HG03196 (cell line): Measurements from ENCODE around the gene STRBP.

Experiments used
- ATAC-seq: cut with Tn5 transposase; IDR thresholded peaks from one replicate; pipeline ENCODE4 v1.9.1; 2021; ENCODE audit not compliant: unreplicated experiment

Gene STRBP

DNA sequence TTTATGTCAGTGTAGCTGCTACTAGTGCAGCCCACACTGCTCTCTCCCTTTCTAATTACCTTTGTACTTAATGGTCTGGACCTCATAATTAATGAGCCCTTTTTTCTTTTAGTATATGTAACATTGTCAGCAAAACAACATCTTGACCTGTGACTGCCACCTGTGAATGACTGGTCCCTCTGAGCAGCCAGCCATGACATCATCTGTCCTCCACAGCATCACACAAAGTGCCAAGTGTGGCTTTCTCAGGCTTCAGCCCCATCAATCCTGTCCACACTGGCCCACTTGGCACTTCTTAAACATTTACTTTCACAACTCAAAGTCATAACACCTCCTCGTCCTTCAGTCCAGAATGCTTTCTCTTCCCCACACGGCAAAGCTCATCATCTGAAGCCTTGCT lies 130.2 kb downstream of the STRBP start:
- ATAC-seq = no peak

DNA sequence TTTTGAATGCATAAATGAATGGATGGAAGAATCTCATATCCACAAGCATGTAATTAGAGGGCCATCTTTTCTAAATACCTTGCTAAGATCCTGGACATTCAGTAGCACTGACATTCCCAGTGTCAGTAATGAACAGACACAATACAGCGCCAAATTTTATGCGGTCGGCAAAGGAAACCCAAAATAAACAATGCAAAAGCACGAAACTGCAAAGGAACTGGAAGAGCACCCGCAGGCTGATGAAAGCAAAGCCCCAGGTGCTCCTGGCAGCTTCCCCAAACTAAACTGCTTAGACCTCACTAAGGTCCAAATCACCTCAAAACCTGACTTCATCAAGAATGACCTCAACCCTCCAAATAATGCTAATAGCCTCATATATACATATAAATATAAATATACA lies 133.0 kb downstream of the STRBP start:
- ATAC-seq = no peak

GRCh38 chr9:123132696-123133095 lies 135.7 kb downstream of the STRBP start:
- ATAC-seq = no peak

- no peak for ATAC-seq
Measured at GRCh38 chr9:123131993-123132392, 136.4 kb downstream of the STRBP start.

- ATAC-seq = no peak
Measured at GRCh38 chr9:123131258-123131657, 137.1 kb downstream of the STRBP start.

DNA sequence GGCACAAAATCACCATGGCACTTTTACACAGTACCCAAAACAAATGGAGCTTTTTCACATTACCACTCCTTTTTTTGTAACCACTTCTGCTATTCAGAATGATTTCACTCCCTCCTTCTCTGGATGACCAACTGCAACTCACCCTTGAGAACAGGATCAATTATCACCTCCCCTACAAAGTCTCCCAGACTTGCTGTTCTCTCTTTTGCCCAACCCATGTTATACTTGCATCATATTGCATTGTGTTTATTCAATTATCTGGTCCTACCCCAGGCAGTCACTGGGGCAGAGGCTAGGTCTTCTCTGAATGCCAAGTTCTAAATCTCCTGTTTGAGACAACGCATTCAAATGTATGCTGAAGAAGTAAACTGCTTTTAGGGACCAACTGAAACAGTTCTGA lies 139.0 kb downstream of the STRBP start:
- no peak for ATAC-seq

- ATAC-seq = no peak
Measured at GRCh38 chr9:123128591-123128990, 139.8 kb downstream of the STRBP start.

DNA sequence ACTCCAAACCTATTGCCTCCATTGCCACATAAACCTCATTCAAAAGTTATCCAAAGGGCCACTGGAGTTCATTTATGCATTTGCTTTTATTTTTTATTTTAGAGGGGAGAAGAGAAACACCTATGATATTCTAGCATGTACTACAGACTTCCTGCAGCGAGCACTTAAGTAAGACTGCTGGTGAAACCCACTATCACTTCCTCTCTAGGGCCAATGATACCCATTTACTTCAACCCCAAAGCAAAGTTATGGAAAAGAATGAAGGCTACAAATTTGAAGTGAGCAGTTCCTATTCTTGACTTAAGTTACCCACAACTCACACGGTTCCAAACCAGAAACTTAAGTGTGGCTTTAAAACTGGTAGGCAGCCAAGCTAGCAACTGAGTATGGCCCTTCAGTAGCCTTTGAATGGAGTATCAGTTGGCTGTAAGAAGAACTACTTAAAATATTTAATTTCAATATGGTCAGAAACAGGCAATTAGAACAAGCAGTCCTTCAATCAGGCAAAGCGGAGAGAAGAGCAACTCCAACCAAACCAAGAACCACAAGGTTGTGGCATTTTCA lies 140.8 kb downstream of the STRBP start:
- no peak for ATAC-seq

- ATAC-seq = no peak
Measured at GRCh38 chr9:123121457-123121856, 146.9 kb downstream of the STRBP start.

DNA sequence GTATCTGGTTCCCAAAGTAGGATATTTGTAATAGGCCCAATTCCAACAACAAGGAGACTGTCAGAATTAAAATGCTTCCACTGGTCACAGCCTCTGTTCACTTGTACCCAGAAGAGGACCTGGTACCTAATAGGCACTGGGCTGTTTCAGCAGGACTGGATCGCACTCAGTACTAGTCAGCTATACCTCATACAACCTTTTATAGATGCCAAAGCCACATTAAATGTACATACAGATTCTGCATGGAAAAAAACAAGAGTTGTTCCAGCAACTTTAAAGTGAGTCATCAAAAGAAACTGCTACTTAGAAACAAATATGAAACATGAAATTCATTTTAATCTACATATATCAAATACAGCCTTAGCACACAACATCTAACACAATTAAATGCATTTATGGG lies 147.4 kb downstream of the STRBP start:
- no peak for ATAC-seq

GRCh38 chr9:123120131-123120530 lies 148.3 kb downstream of the STRBP start:
- ATAC-seq = no peak

- ATAC-seq = no peak
Measured at GRCh38 chr9:123119566-123119965, 148.8 kb downstream of the STRBP start.

- no peak for ATAC-seq
Measured at GRCh38 chr9:123116036-123116435, 152.3 kb downstream of the STRBP start.

DNA sequence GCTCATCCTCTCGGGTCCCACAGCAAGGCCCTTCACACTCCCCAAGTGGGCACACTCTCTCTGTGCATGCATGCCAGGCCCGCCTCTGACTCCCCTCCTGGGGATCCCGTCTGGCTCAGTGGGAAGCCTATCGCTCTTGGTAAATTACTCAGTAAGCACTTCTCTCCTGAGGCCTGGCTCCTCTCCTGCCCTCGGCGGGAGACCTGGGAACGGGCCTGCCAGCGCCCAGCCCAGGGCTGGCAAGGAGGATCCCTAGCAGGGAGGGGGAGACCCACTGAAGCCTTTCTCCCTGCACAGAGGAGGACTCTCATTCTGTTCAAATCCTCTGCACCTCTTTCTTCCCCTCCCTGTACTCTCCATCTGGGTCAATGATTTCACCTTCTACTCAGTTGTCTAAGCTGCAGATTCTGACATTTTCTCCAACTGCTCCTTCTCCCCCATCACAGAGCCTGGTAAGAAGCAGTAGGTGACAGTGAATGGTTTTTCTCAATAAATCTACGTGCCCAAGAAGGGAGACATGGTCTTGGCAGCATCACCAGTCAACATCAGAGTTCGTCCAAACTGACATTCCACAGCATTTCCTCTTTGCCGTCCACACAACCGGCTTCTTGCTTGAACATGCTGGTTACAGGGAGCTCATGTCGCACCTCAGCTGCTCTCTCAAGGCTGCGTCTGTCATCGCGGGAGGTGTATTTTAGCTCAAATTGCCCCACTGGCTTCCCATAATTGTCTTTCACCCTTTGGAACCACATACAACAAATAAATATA lies 153.1 kb downstream of the STRBP start:
- ATAC-seq = no peak

DNA sequence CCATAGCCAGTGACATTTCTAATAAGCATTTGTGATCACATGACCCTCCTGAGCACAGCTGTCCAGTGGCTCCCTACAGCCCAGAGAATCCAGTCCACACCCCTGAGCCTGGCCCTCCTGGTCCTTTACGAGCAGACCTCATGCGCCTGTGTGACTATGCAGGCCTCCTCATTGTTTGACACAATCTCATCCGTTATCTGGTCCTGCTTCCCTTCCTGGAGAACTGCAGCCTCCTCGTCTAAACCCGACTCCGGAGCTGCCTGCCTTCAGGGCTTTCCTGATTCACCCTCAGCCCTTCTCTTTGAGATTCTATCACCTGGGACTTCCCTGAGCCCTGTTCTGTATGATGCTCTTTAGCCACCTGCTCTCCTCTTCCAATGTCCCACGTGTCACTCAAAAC lies 155.2 kb downstream of the STRBP start:
- ATAC-seq = no peak

DNA sequence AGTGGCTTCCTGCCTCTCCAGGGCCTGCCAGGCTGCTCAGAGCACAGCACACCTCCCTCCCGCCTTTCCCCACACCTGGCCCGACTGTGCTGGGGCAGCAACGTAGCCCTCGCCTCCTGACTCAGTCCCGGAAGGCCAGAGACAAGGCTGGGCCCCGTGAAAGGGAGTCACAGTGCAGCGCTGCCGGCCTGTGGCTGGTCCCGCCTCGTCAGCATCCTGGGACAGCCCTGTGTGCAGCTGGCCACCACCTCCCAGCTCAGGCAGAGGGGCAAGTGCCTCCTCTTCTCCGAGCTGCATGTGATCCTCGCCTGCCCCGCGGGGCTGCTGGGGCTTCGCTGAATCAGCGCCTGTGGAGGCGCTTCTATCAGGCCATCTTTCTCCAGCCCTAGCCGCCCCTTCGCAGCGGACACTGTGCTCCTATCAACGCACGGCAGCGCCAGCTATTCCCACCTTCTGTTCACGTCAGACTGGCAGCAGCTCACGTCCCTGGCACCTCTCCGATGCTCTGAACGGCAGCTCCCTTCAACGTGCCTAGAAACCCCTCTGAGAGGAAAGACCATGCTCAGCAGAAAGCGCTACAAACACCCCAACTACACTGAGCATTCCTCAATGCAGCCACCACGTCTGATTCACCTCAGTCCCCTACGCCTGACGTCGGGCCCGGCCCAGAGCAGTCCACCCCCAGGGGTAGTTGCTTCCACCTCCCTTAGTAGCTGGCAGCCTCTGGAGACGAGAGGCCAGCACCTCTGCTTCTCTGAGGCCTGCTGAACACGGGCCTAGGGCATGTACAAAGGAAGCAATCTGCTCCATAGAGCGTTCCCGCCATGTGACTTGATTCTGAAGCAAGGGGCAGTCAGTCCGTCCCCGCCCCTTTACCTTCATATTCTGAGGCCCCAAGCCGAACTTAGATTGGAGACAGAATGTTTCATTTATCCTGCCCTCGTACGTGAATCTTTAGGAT lies 156.1 kb downstream of the STRBP start:
- no peak for ATAC-seq

GRCh38 chr9:123111427-123112014 lies 156.9 kb downstream of the STRBP start:
- ATAC-seq = no peak

GRCh38 chr9:123109540-123110279 lies 158.7 kb downstream of the STRBP start:
- no peak for ATAC-seq

DNA sequence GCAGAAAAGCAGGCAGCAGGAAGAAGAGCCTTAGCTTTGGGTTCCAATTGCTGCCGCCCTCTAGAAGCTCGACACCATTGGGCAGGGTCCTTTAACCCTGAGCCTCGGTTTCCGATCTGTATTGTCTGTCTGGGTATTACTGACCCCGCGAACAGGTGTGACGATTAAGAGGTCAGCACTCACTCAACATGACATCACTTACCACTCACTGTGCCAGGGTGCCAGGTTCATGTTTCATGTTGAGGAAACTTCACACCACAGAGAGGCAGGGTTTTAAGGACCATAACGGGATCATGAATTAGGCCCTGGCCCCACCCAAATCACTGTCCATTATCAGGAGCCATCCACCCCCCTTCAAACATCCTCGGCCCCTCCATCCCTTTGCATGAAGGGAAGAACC lies 159.4 kb downstream of the STRBP start:
- no peak for ATAC-seq

DNA sequence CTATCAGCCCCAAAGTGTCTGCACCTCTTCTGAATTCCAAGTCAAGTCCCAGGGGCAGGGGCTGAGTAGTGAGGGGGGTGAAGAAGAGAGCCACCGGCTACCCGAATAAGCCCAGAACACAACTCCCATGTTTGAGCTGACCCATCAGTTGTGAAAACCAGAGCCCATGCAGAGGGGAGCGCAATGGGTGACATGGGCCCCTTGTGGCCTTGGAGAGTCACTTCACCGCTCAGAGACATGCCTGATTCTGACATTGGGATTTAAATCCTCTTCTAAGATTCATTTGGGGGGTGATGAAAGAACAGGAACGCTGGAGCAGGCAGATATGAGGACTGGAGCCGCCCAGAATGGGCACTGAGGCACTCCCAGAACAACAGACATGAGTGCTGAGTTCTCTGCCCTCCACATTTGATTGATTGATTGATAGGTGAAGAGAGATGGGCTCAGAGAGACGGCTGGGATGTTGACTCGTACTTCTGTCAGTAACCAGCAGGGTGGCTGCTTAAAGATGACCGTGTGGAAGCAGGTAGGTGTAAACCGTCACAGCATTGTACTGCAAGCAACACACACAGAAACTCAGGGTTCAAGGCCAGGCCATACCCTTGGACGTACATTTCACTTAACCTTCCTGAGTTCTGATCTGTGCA lies 160.6 kb downstream of the STRBP start:
- ATAC-seq = no peak
